Right lobe of liver (tissue), 4 donors: ENCODE results near the gene RNF111.

Experiments
- POLR2A ChIP-seq: fragments of 450-650 bp; IDR thresholded peaks from one replicate; pipeline ENCODE4 v1.6.1; 2017; ENCODE audit warnings: antibody characterized with exemption, mild to moderate bottlenecking
- TF ChIP-seq, protein P1 (sequence below), 4 donors: fragments of 200-600 bp in 3 of 4; fragments of 450-650 bp in 1 of 4; IDR thresholded peaks; one replicate each; pipeline versions ENCODE4 v1.5.1 to v1.8.0; 2016 to 2022; ENCODE audit warnings: antibody characterized with exemption in 4 of 4, mild to moderate bottlenecking in 2 of 4
- donor health status: DM: no; HTN: no; CAD: no.
- donor health status: DM: no; HTN: no; CAD: no.
- donor health status: DM: no; HTN: yes; CAD: no.

DNA sequence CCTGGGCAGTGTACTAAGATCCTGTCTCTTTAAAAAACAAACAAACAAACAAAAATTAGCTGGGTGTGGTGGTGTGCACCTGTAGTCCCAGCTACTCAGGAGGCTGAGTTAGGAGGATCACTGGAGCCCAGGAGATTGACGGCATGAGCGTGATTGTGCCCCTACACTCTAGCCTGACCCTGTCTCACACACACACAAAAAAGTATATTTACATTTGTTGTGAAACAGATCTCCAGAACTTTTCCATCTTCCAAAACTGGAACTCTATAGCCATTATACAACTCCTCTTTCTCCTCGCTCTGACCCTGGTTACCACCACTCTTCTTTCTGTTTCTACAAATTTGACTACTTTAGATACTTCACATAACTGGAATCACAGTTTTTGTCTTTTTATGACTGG is 61.4 kb downstream of the RNF111 start:
- TF ChIP-seq, protein P1, sequence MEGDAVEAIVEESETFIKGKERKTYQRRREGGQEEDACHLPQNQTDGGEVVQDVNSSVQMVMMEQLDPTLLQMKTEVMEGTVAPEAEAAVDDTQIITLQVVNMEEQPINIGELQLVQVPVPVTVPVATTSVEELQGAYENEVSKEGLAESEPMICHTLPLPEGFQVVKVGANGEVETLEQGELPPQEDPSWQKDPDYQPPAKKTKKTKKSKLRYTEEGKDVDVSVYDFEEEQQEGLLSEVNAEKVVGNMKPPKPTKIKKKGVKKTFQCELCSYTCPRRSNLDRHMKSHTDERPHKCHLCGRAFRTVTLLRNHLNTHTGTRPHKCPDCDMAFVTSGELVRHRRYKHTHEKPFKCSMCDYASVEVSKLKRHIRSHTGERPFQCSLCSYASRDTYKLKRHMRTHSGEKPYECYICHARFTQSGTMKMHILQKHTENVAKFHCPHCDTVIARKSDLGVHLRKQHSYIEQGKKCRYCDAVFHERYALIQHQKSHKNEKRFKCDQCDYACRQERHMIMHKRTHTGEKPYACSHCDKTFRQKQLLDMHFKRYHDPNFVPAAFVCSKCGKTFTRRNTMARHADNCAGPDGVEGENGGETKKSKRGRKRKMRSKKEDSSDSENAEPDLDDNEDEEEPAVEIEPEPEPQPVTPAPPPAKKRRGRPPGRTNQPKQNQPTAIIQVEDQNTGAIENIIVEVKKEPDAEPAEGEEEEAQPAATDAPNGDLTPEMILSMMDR (IDR thresholded peaks at IDR 0.05): no peak
- no peak for TF ChIP-seq POLR2A
